ENCODE data around the gene RCOR2. TPM values are rescaled to one million over a fixed set of nuclear protein-coding genes. Genes with fewer than 3 reads are reported as not detected.
A peak's percentile ranks its signal among the peaks of the same experiment; 100 is the strongest.

Gene RCOR2
- total RNA-seq, 1 donor from 2014 or later = 286 TPM

DNA sequence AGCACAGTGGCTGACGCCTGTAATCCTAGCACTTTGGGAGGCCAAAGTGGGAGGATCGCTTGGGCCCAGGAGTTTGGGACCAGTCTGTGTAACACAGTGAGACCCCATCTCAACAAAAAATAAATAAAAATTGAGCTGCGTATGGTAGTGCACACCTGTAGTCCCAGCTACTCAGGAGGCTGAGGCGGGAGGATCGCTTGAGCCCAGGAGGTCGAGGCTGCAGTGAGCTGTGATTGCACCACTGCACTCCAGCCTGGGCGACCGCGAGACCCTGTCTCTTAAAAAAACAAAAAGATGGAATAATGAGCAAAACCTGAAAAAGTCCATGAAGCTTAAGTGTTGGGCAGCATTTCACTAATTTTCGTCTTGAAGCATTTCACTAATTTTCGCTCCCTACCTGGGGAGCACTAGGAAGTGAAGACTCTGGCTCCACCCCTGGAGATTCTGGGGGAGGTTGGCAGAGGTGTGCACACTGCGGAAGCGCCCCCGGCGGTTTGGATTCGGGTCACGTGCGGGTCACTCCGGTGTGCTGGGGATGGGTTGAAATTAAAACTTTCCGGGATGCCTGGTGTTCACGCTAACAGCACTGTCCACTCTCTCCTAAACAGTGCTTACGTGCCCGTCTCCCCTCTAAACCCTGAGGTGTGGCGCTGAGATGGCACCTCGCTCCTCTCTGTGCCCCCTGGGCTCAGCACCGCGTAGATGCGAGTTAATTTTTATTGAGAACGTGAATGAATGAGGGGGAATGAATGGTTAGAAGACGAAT is 20.9 kb upstream of the RCOR2 start:
- Mint-ChIP-seq H3K4me1 (ENCODE audit: low read depth, unreplicated experiment) (peaks cover 8% of the 10 kb centered on the region), H3K9me3 (ENCODE audit: unreplicated experiment) (no peaks in the 10 kb centered on the region), H3K27me3 (ENCODE audit: unreplicated experiment) (peaks cover 14% of the 10 kb centered on the region), H3K4me3 (ENCODE audit: unreplicated experiment) (peak overlapping the region; percentile 96), H3K36me3 (ENCODE audit: unreplicated experiment) (no peaks in the 10 kb centered on the region), H3K27ac (ENCODE audit: unreplicated experiment) (peak overlapping the region; percentile 71)
- TF ChIP-seq, protein P1, sequence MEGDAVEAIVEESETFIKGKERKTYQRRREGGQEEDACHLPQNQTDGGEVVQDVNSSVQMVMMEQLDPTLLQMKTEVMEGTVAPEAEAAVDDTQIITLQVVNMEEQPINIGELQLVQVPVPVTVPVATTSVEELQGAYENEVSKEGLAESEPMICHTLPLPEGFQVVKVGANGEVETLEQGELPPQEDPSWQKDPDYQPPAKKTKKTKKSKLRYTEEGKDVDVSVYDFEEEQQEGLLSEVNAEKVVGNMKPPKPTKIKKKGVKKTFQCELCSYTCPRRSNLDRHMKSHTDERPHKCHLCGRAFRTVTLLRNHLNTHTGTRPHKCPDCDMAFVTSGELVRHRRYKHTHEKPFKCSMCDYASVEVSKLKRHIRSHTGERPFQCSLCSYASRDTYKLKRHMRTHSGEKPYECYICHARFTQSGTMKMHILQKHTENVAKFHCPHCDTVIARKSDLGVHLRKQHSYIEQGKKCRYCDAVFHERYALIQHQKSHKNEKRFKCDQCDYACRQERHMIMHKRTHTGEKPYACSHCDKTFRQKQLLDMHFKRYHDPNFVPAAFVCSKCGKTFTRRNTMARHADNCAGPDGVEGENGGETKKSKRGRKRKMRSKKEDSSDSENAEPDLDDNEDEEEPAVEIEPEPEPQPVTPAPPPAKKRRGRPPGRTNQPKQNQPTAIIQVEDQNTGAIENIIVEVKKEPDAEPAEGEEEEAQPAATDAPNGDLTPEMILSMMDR (IDR thresholded peaks at IDR 0.05; ENCODE audit: partially characterized antibody, unreplicated experiment) = no peak
- DNase-seq = no peak

DNA sequence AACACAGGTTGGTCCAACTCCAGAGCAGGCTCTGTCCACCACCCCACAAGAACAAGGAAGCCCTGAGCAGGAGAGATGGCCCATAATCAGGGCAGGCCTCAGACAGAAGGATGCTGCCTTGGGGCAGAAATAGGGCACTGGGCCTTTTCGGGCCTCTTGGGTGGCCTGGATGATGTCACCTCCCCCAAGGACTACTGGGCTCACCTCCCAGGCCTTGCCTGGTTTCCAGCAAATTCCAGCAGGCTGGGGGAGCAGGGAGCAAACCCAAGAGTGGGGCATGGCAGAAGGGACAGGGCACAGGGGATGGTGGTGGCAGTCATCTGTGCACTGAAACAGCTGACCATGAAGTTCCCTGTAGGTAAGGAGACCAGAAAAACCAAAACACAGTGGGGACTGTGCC is 16.5 kb upstream of the RCOR2 start:
- Mint-ChIP-seq H3K9me3 (ENCODE audit: unreplicated experiment) (no peaks in the 10 kb centered on the region), H3K4me3 (ENCODE audit: unreplicated experiment) (no peak overlapping the region), H3K27ac (ENCODE audit: unreplicated experiment) (no peak overlapping the region), H3K27me3 (ENCODE audit: unreplicated experiment) (peaks cover 12% of the 10 kb centered on the region), H3K36me3 (ENCODE audit: unreplicated experiment) (no peaks in the 10 kb centered on the region), H3K4me1 (ENCODE audit: low read depth, unreplicated experiment) (peaks cover 9% of the 10 kb centered on the region)
- TF ChIP-seq, protein P1 (IDR thresholded peaks at IDR 0.05; ENCODE audit: partially characterized antibody, unreplicated experiment) = no peak
- DNase-seq = no peak

DNA sequence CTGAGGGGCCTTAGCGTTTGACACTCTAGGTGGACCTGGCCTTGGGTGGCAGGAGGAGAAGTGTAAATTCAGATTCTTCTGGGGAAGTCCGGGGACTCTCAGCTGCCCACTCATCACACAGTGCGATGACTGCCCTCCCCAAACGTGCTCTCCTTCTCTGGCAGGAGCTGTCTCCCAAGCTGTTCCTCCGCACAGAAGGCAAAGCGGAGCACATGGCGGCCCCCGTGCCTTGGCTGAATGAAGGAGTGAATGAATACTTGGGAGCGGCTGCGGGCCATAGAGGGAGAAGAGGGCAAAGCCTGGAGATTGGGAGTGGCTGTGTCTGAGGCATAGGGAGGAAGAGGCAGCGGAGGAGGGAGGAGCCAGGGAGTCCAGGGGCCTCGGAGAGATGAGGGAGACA is 14.9 kb upstream of the RCOR2 start:
- Mint-ChIP-seq H3K4me3 (ENCODE audit: unreplicated experiment) (no peak overlapping the region), H3K4me1 (ENCODE audit: low read depth, unreplicated experiment) (peaks cover 6% of the 10 kb centered on the region), H3K9me3 (ENCODE audit: unreplicated experiment) (peaks cover 2% of the 10 kb centered on the region), H3K27ac (ENCODE audit: unreplicated experiment) (no peak overlapping the region), H3K27me3 (ENCODE audit: unreplicated experiment) (peaks cover 13% of the 10 kb centered on the region), H3K36me3 (ENCODE audit: unreplicated experiment) (no peaks in the 10 kb centered on the region)
- DNase-seq = no peak
- TF ChIP-seq, protein P1 (IDR thresholded peaks at IDR 0.05; ENCODE audit: partially characterized antibody, unreplicated experiment) = no peak

DNA sequence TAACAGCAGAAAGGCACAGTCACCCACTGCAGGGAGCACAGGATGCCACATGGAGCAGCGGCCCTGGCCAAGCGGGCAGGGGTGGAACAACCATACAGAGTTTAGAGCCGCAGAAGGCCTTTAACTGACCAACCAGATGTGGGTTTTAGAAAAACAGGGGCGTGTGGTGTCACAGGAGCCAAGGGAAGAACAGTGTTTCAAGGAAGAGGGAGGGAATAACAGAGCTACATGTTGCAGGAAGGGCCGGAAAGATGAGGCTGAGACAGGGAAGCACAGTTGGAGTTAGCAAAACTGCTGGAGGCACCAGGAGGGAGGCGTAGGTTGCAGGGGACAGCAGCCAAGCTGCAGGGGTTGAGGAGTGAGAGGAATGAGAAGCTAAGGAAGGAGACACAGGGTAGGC is 14.1 kb upstream of the RCOR2 start:
- Mint-ChIP-seq H3K27ac (ENCODE audit: unreplicated experiment) (no peak overlapping the region), H3K27me3 (ENCODE audit: unreplicated experiment) (peaks cover 14% of the 10 kb centered on the region), H3K4me1 (ENCODE audit: low read depth, unreplicated experiment) (peaks cover 6% of the 10 kb centered on the region), H3K4me3 (ENCODE audit: unreplicated experiment) (peak overlapping the region; percentile 53), H3K9me3 (ENCODE audit: unreplicated experiment) (peaks cover 2% of the 10 kb centered on the region), H3K36me3 (ENCODE audit: unreplicated experiment) (no peaks in the 10 kb centered on the region)
- TF ChIP-seq, protein P1 (IDR thresholded peaks at IDR 0.05; ENCODE audit: partially characterized antibody, unreplicated experiment) = no peak
- DNase-seq = no peak

DNA sequence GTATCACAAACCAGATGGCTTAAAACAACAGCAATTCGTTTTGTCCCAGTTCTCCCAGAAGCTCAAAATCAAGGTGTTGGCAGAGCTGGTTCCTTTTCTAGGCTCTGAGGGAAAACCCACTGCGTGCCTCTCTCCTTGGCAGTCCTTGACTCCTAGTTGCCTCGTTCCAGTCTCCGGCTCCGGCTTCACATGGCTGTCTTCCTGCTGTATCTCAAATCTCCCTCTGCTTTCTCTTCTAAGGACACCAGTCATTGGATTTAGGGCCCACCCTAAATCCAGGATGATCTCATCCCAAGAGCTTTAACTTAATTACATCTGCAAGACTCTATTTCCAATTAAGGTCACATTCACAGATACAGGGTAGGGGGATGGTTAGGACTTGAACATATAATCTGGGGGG is 12.7 kb upstream of the RCOR2 start:
- peaks cover 3% of the 10 kb centered on the region for H3K4me1 Mint-ChIP-seq (ENCODE audit: low read depth, unreplicated experiment)
- no peak overlapping the region for H3K27ac Mint-ChIP-seq (ENCODE audit: unreplicated experiment)
- TF ChIP-seq, protein P1 (IDR thresholded peaks at IDR 0.05; ENCODE audit: partially characterized antibody, unreplicated experiment) = no peak
- H3K27me3 Mint-ChIP-seq (ENCODE audit: unreplicated experiment) = peaks cover 13% of the 10 kb centered on the region
- no peak for DNase-seq
- peaks cover 2% of the 10 kb centered on the region for H3K9me3 Mint-ChIP-seq (ENCODE audit: unreplicated experiment)
- H3K4me3 Mint-ChIP-seq (ENCODE audit: unreplicated experiment) = no peak overlapping the region
- H3K36me3 Mint-ChIP-seq (ENCODE audit: unreplicated experiment) = no peaks in the 10 kb centered on the region

All from glutamatergic neuron (in vitro differentiated cells).